LoVo (cell line): ENCODE measurements around the gene NRARP.

Experiments
- DNase-seq: peaks from one replicate; pipeline ENCODE4 v3.0.0-alpha.2; 2016; ENCODE audit warnings: low spot score

NRARP gene

GRCh38 chr9:137321726-137322361 lies 19.8 kb upstream of the NRARP start:
- DNase-seq = no peak

GRCh38 chr9:137320555-137321384 lies 18.7 kb upstream of the NRARP start:
- DNase-seq = no peak

DNA sequence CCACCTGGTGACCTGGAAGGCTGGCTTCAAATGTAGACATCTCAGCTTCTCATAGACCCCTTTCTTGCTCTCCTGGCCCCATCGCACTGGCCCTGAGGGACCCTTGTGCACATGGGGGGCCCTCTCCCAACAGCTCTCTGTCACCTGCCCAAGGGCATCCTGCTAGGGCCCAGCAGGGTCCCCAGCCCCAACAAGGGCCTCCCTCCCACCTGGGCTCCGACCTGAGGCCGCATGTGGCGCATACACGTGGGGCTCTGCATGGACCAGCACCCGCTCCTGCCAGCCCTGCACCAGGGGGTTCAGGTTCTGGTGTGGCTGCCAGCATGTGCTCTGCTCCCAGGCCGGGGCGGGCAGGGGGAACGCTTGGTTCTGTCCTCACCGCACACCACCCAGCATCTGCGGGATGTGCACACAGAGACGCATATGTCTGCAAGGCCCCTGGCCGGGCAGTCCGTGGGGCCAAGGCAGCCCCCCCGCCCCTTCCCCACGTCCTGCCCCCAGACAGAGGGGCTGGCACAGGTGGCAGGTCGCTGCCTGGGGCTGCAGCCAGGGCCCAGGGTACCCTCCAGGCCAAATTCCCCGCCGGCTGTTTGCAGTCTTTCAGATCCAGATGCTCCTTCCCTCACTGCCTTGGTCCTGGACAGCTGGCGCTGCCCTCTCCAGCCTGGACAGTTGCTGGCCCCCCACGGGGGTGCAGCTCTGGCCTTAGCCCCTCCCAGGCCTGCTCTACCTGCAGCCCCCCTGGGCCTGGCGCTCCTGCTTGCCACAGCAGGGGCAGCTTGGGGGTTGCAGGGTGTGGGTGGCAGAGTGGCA lies 17.9 kb upstream of the NRARP start:
- no peak for DNase-seq

GRCh38 chr9:137319011-137319738 lies 17.1 kb upstream of the NRARP start:
- DNase-seq = no peak

GRCh38 chr9:137318602-137319001 lies 16.5 kb upstream of the NRARP start:
- no peak for DNase-seq

DNA sequence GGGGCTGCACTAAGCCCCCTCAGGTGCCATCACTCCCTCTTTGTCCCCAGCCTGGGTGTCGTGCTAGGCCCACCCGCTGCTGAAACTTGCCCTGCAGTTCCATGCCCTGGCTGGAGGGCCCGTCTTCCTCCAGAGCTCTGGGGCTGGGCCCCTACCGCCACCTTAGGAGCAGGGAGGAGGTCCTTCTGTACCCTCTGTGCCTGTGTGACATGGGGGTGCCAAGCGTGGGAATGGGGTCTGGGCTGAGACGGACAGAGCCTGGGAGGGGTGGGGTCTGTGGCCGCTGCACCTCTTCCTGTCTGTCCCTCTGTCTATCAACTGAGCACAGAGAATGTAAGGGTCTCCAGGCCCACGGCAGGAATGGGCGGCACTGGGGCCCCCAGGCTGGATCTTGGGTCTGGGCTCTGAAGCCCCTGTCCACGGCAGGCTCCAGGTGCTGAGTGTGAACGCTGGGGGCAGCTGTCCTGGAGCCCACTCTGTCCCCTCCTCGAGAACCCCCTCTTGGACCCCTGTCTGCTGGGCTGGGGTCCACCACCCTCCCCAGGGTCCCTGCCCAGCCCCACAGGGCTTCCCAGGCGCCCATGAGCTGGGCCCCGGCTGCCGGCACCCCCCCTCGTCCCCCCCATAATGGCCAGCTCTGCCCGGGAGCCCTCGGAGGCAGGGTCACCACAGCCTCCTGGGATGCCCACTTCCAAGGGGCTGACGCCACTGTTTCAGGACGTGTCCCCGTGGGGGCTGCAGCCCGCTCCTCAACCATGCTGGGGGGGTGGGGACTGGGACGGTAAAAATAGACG lies 15.8 kb upstream of the NRARP start:
- no peak for DNase-seq

- no peak for DNase-seq
These were observed 15.1 kb upstream of the NRARP start for GRCh38 chr9:137317021-137317717.

GRCh38 chr9:137316012-137316981 lies 14.2 kb upstream of the NRARP start:
- DNase-seq = peak; percentile 33

DNA sequence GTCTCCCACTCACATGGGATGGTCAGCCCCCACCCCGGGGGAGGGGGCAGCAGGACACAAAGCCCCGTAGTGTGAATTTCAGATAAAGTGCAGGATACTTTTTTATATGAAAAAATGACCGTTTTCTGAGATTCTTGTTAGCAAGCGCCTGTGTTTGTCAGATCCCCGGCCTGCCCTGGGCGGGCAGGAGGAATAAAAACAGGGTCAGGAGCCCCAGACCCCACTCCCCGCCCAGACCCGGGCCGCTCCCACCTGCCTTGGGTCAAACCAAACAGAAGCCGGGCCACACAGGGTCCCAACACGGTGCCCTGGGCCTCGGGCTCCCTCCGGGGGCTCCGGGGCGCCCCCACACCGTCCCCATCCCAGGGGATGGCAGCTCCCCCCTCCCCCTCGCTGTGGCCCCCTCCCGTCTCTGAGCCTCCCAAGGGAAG lies 13.5 kb upstream of the NRARP start:
- no peak for DNase-seq

- DNase-seq = no peak
These were observed 12.8 kb upstream of the NRARP start for GRCh38 chr9:137314561-137315560.

- DNase-seq = no peak
These were observed 12.0 kb upstream of the NRARP start for GRCh38 chr9:137313956-137314560.

DNA sequence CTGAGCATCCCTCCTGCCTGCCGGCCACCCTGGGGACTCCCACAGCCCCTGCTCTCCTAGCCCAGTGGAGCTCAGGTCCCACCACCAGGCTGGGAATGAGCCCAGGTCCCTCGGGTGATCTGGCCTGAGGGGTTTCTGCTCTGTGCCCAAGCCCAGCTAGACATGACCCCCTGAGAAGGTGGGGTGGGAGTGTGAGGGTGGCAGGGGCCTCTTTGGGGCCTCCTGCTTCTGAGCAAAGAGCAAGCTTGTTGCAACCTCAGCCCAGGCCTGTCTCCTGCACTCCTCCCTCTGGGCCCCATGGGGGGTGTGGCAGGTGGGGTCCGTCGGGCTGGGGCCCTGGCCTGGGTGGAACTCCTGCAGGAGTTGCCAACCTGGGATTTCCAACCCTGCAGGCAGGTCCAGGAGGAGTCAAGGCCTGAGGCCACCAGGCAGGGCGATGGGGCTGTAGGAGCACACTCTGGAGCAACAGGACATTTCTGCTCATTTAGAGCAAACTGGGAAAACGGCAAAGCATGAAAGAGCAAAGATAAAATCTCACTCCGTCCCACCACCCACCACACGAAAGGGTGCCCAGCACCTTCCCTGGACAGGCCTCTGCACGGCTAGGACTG lies 11.4 kb upstream of the NRARP start:
- no peak for DNase-seq

DNA sequence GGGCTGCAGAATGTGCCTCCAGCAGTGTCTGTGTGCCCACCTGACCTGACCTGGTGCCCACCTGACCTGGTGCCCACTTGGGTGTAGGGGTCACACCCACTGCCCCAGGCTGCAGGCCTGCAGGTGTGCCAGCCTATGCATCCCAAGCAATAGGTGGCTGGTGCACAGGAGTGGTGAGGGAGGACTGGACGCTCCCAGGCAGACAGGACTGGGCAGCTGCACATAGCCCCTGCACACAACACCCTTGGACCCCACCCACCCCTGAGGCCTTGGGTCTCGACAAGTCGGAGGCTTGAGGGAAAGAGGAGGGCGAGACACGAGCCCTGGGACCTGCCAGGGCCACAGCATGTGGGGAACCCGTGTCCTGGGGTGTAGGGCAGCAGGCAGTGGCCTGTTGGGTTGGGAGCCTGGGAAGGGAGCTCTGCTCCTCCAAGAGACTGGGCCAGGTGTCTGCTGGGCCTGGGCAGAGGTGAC lies 10.8 kb upstream of the NRARP start:
- no peak for DNase-seq

GRCh38 chr9:137311986-137312851 lies 10.1 kb upstream of the NRARP start:
- no peak for DNase-seq

DNA sequence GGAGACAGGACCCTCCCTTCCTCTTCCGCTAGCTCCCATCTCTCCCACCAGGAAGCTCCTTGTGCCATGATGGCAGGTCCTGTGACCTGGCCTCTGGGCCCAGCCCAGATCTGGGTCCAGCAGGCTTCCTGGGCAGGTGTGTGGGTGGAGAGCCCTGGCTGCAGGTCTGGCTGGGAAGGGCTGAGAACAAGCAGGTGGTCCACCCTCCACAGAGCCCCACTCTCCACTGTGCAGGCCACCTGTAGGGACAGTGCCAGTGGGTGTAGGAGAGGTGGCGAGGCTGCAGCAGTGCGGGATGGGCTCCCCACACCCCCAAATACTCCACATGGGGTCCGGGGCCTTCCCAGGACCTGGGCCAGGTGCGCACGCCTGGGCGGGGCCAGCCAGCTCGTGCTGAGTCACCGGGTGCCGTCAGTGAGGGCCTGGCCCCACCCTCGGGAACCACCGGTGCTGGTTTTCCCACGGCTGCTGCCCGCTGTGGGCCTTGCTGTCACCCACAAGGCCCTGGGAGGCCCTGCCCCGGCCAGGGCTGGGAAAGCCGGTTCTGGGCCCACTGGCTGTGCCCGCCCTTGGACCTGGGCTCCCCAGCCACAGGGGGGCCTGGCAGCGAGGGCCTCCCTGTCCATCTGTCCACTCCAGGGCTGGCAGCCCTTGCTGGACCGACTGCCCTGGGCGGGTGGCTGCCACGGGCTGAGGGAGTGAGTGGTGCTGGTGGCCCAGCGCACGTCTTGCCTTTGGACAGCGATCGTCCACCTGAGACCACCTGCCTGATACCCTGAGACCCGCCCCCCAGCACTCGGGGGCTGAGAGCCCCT lies 9.3 kb upstream of the NRARP start:
- peak; percentile 88 for DNase-seq
